Gastroesophageal sphincter (tissue), 3 donors: ENCODE data around the gene PRSS8.

ENCODE experiments used
- EP300 ChIP-seq: sonication (generic); formaldehyde crosslinking; IDR thresholded peaks from one replicate; pipeline ENCODE4 v1.6.1; 2017; ENCODE audit warnings: antibody characterized with exemption, mild to moderate bottlenecking
- TF ChIP-seq, protein P1 (sequence below), 4 experiments: fragments of 200-600 bp in 2 of 4; fragments of 450-650 bp in 2 of 4; sonication (generic) in 1 of 4; IDR thresholded peaks; one replicate each; pipeline ENCODE4 v1.5.1; 2017 to 2019; ENCODE audit warnings: antibody characterized with exemption in 4 of 4, mild to moderate bottlenecking in 2 of 4, moderate library complexity in 2 of 4

DNA sequence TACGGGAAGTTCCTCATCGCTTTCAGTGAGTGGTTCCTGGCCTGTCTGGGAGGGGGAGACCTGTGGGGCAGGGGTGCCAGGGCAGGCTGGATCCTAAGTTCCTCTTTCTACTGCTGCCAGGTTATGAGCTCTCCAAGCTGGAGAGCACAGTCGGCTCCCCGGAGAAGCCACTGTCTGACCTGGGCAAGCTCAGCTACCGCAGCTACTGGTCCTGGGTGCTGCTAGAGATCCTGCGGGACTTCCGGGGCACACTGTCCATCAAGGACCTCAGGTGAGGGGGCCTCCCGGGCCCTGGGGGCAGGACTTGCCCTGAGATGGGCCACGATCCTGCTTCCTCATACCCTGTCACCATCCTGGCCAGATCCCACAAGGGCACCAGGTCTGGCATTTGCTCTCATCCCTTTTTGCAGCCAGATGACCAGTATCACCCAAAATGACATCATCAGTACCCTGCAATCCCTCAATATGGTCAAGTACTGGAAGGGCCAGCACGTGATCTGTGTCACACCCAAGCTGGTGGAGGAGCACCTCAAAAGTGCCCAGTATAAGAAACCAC lies 5.1 kb downstream of the PRSS8 start:
- TF ChIP-seq EP300: no peak
- TF ChIP-seq, protein P1, sequence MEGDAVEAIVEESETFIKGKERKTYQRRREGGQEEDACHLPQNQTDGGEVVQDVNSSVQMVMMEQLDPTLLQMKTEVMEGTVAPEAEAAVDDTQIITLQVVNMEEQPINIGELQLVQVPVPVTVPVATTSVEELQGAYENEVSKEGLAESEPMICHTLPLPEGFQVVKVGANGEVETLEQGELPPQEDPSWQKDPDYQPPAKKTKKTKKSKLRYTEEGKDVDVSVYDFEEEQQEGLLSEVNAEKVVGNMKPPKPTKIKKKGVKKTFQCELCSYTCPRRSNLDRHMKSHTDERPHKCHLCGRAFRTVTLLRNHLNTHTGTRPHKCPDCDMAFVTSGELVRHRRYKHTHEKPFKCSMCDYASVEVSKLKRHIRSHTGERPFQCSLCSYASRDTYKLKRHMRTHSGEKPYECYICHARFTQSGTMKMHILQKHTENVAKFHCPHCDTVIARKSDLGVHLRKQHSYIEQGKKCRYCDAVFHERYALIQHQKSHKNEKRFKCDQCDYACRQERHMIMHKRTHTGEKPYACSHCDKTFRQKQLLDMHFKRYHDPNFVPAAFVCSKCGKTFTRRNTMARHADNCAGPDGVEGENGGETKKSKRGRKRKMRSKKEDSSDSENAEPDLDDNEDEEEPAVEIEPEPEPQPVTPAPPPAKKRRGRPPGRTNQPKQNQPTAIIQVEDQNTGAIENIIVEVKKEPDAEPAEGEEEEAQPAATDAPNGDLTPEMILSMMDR (IDR thresholded peaks at IDR 0.05): no peak
